Adrenal gland (tissue), 12 donors: ENCODE measurements around the gene GCGR. TPM values are rescaled to one million over a fixed set of nuclear protein-coding genes. Genes with fewer than 3 reads are reported as not detected.
A peak's percentile ranks its signal among the peaks of the same experiment; 100 is the strongest.

Experiments used
- DNase-seq, 7 donors: peaks; one replicate each; pipeline ENCODE4 v3.0.0-alpha.2; 2019 to 2020
- H3K27ac ChIP-seq, 5 donors: fragments of 200-600 bp; sonication (generic) in 4 of 5; 1 replicate in 3 of 5; 2 replicates in 2 of 5; pipeline versions ENCODE4 v1.5.1 to v1.8.0; 2016 to 2020; ENCODE audit warnings: mild to moderate bottlenecking in 1 of 5
- H3K27me3 ChIP-seq: fragments of 200-600 bp; 2 replicates; pipeline ENCODE4 v1.8.0; 2021
- H3K36me3 ChIP-seq, 2 donors: fragments of 200-600 bp; replicated peaks in 1 of 2; 1 replicate in 1 of 2; 2 replicates in 1 of 2; pipeline versions ENCODE4 v1.5.1 to v1.8.0; 2018 to 2022
- H3K4me1 ChIP-seq, 2 donors: fragments of 200-600 bp; replicated peaks in 1 of 2; 1 replicate in 1 of 2; 2 replicates in 1 of 2; pipeline versions ENCODE4 v1.5.1 to v1.8.0; 2018 to 2021
- H3K4me3 ChIP-seq, 4 donors: fragments of 200-600 bp; sonication (generic) in 3 of 4; one replicate each; pipeline ENCODE4 v1.5.1; 2016 to 2018
- H3K9me3 ChIP-seq, 3 donors: fragments of 200-600 bp; sonication (generic) in 1 of 3; replicated peaks in 1 of 3; 1 replicate in 2 of 3; 2 replicates in 1 of 3; pipeline versions ENCODE4 v1.5.1 to v1.8.0; 2016 to 2021
- POLR2A ChIP-seq, 2 donors: fragments of 450-650 bp; IDR thresholded peaks; one replicate each; pipeline ENCODE4 v1.6.1; 2017; ENCODE audit warnings: antibody characterized with exemption in 2 of 2, mild to moderate bottlenecking in 2 of 2, moderate library complexity in 1 of 2
- WGBS, 4 donors: extraction: QIAGEN DNeasy Blood & Tissue Kit in 2 of 4; methylation state at CpG; one replicate each; pipeline versions ENCODE4 v1.1.5 to v1.1.7; 2013 to 2017; 5-methylcytosine and 5-hydroxymethylcytosine counted together
- intact Hi-C, 2 donors: fragments of 100-400 bp; cut with DNase I; formaldehyde crosslinking; loops; one replicate each; pipeline versions ENCODE4 v1.14.1 to v1.15.0; 2022 to 2023
- polyA plus RNA-seq, 3 donors: library from polyadenylated mRNA; stranded (reverse); fragments of 200-250 nt in 2 of 3; fragments of 350-450 nt in 1 of 3; fragmentation: Illumina TruSeq in 1 of 3; extraction: RNeasy Lipid Tissue Mini Kit (QIAGEN cat#74804) in 1 of 3; gene quantifications; one replicate each; pipeline ENCODE4 v1.2.3, GENCODE V29; 2013 to 2014
- total RNA-seq, 9 donors: library from RNA; depleted of rRNA in 4 of 9; stranded (reverse); fragments of >200 nt in 4 of 9; fragments of 120-200 nt in 1 of 9; fragmentation: NEBNext Ultra II Directional in 1 of 9; extraction: Animal tissue kit (Norgen Biotek cat#: 25700) in 1 of 9; gene quantifications; one replicate each; pipeline versions ENCODE4 v1.1.0 to v1.2.4, GENCODE V29; 2013 to 2023
- TF ChIP-seq, protein P1 (sequence below), 6 experiments: fragments of 450-650 bp in 4 of 6; fragments of 200-600 bp in 2 of 6; sonication (generic) in 1 of 6; IDR thresholded peaks; 1 replicate in 5 of 6; 2 replicates in 1 of 6; pipeline versions ENCODE4 v1.5.1 to v1.8.0; 2016 to 2021; ENCODE audit warnings: antibody characterized with exemption in 6 of 6, mild to moderate bottlenecking in 2 of 6, moderate library complexity in 1 of 6
- donor health status: healthy with polysubstance abuse.
- donor health status: Bipolar disorder and iron deficiency.
- donor health status: DM: yes; HTN: yes; CAD: no.
- donor health status: DM: no; HTN: no; CAD: no.
- donor health status: DM: no; HTN: no; CAD: no.
- donor health status: DM: yes; HTN: yes; CAD: no.

The GCGR gene
- total and polyA plus RNA-seq, 12 donors = 0.11 to 48.7 (median 2.1) TPM; not detected in 3

DNA sequence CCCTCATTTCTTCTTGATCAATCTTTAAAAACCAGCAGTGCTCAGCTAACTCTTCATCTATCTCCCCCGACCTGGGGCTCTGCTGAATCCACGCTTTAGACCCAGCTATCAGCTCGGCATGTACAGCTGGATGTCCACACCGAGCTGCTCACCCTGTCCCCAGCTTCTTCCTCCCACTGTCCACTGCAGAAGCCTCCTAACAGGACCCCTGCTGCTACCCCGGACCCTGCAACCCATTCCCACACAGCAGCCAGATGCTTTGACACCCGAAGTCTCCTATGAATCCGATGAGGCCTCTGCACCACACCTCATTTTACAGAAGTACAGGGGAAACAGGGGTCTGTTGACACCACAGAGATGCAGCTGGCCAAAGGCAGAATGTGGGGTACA, 13.8 kb downstream of the GCGR start:
- TF ChIP-seq, protein P1, sequence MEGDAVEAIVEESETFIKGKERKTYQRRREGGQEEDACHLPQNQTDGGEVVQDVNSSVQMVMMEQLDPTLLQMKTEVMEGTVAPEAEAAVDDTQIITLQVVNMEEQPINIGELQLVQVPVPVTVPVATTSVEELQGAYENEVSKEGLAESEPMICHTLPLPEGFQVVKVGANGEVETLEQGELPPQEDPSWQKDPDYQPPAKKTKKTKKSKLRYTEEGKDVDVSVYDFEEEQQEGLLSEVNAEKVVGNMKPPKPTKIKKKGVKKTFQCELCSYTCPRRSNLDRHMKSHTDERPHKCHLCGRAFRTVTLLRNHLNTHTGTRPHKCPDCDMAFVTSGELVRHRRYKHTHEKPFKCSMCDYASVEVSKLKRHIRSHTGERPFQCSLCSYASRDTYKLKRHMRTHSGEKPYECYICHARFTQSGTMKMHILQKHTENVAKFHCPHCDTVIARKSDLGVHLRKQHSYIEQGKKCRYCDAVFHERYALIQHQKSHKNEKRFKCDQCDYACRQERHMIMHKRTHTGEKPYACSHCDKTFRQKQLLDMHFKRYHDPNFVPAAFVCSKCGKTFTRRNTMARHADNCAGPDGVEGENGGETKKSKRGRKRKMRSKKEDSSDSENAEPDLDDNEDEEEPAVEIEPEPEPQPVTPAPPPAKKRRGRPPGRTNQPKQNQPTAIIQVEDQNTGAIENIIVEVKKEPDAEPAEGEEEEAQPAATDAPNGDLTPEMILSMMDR (IDR thresholded peaks at IDR 0.05) = no peak
- TF ChIP-seq POLR2A (IDR thresholded peaks at IDR 0.05) = no peak
- Histone ChIP-seq H3K9me3 (no peaks in the 10 kb centered on the region), H3K4me3 (no peak overlapping the region), H3K27ac (no peak overlapping the region), H3K27me3 (no peaks in the 10 kb centered on the region), H3K4me1 (peaks cover 14 to 15% of the 10 kb centered on the region in 2 donors), H3K36me3 (peaks cover 0 to 5% of the 10 kb centered on the region in 2 donors)
- intact Hi-C loops = no loop called here
- 36 to 49% (median 41%) methylated on average over 7 of the region's 7 CpGs for WGBS, 4 donors
- DNase-seq = no peak

DNA sequence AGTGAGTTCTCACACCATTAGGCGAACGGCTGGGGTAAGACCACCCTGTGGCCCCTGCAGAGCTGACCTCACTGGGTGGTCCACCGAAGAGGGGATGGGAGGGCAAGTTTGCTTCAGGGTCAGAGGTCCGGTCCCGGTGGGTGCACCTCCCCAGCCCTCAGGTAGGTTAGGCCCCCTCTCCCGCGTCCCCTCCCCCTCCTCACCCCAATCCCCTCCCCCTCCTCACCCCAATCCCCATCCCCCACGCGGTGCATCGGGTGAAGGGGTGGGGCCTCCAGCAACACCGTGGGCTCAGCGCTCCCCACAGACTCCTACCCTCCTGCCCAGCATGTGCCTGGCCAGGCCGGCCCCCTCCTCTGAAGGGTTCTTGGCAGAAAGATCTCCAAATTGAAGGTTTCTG, 15.8 kb downstream of the GCGR start:
- intact Hi-C loops = loop anchor here in 1 of 2 donors (5.0 kb wide), 1 partner anchor 38 kb away; no protein-coding TSS in a partner anchor
- Histone ChIP-seq H3K4me3 (no peak overlapping the region), H3K27ac (no peak overlapping the region), H3K36me3 (peaks cover 0 to 11% of the 10 kb centered on the region in 2 donors), H3K4me1 (peaks cover 14 to 15% of the 10 kb centered on the region in 2 donors), H3K9me3 (no peaks in the 10 kb centered on the region), H3K27me3 (no peaks in the 10 kb centered on the region)
- DNase-seq = no peak
- WGBS, 4 donors = 23 to 35% (median 25%) methylated on average over 6 to 13 of the region's 13 CpGs; no CpG with 5 or more reads in 1 of the 4 donors
- TF ChIP-seq, protein P1 (IDR thresholded peaks at IDR 0.05) = no peak
- TF ChIP-seq POLR2A (IDR thresholded peaks at IDR 0.05) = no peak

DNA sequence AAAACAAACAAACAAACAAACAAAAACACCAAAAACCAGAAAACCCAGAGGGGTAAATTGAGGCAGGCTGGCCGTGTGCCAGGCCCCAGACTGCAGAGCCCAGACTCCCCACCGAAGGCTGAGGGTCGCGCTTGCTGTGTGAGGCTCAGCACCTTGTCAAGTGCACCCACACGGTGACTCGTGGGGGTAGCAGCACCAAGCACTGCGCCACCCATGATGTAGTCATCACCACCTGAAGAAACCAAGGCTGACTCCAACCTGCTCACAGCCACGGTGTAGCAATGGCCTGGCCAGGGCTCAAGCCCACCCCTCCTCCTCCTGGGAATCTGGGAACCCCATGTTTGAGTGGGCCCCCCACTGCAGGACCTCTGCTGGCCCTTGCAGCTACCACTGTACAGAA, 17.2 kb downstream of the GCGR start:
- intact Hi-C loops = loop anchor here in 1 of 2 donors (5.0 kb wide), 1 partner anchor 36 kb away; no protein-coding TSS in a partner anchor
- WGBS, 4 donors = 66 to 84% (median 69%) methylated on average over 5 to 8 of the region's 8 CpGs

DNA sequence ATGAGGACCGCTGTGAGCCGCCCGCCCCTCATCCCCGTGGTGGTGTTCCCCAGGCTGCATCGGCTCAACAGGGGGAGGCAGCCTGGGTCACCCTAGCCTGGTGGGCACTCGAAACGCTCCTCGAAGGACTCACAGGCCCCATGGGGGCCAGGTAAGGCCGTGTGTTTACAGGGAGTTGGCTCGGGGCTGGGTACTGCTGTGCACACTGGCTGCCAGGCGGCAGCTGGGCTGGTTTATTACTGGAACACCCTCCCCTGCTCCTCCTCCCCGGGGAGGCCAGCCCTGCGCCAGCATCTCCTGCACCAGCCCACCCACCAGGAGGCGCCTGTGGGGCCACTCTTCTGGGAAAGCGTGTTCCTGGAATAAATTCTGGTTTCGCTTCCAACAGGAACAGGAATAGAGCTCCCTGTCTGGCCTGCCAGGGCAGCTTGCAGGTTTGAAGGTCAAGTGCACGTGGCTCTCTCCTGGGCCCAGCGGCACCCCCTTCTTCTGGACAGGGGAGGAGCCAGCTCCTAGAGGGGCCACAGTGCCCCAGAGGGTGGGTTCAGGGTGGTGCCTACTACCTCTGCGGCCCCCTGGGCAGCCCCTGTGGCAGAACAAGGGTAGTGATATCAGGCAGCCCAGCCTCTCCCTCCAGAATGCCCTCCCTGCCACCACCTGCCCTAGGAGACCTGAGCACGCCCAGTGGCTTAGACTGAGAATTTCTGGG, 17.8 kb downstream of the GCGR start:
- Histone ChIP-seq H3K4me3 (no peak overlapping the region), H3K4me1 (peaks cover 14 to 15% of the 10 kb centered on the region in 2 donors), H3K27ac (peak overlapping the region; percentile 77 to 93 (median 85)), H3K36me3 (peaks cover 0 to 11% of the 10 kb centered on the region in 2 donors), H3K9me3 (no peaks in the 10 kb centered on the region), H3K27me3 (no peaks in the 10 kb centered on the region)
- WGBS, 4 donors = 30 to 40% (median 37%) methylated on average over 8 to 20 of the region's 20 CpGs
- no peak for TF ChIP-seq POLR2A (IDR thresholded peaks at IDR 0.05)
- TF ChIP-seq, protein P1 (IDR thresholded peaks at IDR 0.05) = peak; percentile 63 to 89 (median 78)
- intact Hi-C loops = loop anchor here in 1 of 2 donors (5.0 kb wide), 1 partner anchor 36 kb away; no protein-coding TSS in a partner anchor
- peak; percentile 88 to 97 (median 95) for DNase-seq

More for the DNA sequence above, 17.2 kb downstream of the GCGR start:
- H3K4me3 ChIP-seq = no peak overlapping the region
- no peaks in the 10 kb centered on the region for H3K27me3 ChIP-seq
- peak in 2 of 7 donors; percentile 33 to 35 for DNase-seq
- peaks cover 14 to 15% of the 10 kb centered on the region in 2 donors for H3K4me1 ChIP-seq
- peaks cover 0 to 11% of the 10 kb centered on the region in 2 donors for H3K36me3 ChIP-seq
- peak overlapping the region in 4 of 5 donors; percentile 82 to 93 (median 88) for H3K27ac ChIP-seq
- no peaks in the 10 kb centered on the region for H3K9me3 ChIP-seq
- TF ChIP-seq, protein P1 (IDR thresholded peaks at IDR 0.05) = no peak
